SH-SY5Y (cell line): Measurements from ENCODE around the gene GABRB3.

Experiments
- GATA2 ChIP-seq: IDR thresholded peaks from 2 replicates; pipeline ENCODE4 v1.6.1; 2011; ENCODE audit warnings: mild to moderate bottlenecking, low read depth, low read length
- GATA3 ChIP-seq: IDR thresholded peaks from 2 replicates; pipeline ENCODE4 v1.6.1; 2011; ENCODE audit warnings: low read depth, mild to moderate bottlenecking, low read length, moderate library complexity

DNA sequence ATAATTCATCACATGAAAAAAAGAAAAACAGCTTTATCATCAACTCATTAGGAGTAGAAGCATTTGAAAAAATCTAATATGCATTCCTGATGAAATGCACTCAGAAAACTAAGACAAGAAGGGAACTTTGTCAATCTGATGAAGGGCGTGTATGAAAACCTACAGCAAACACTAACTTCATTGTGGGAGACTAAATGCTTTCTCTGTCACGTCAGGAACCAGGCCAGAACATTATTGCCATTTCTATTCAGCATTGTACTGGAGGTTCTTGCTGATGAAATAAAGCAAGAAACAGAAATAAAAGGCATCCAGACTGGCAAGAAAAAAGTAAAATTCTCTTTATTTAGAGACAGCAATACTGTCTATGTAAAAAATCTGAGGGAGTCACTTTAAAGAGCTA is 235.2 kb downstream of the GABRB3 start:
- TF ChIP-seq GATA2 (no peak), GATA3 (no peak)
